ENCODE data around the gene NSMCE3. TPM values are rescaled to one million over a fixed set of nuclear protein-coding genes. Genes with fewer than 3 reads are reported as not detected.

NSMCE3 gene

Small RNA genes lying within 50 kb of the gene (small RNA-seq; reads per million reads assigned to genes)
- not detected for gene RF00201 (ENCODE audit: insufficient read depth)

Data from mesendoderm (in vitro differentiated cells).